RWPE1 (cell line): Measurements from ENCODE around the gene GALNT2.
A peak's percentile ranks its signal among the peaks of the same experiment; 100 is the strongest.

ENCODE experiments used
- CTCF ChIA-PET: fragments of 350-600 bp; sonication (Branson Sonifier 250); formaldehyde crosslinking; extraction: SDS; loops from one replicate; lab custom pipeline; 2021; lab: Yijun Ruan, JAX
- POLR2A ChIA-PET: fragments of 400-600 bp; formaldehyde crosslinking; extraction: SDS; loops from one replicate; lab custom pipeline; 2020; ENCODE audit warnings: antibody characterized with exemption; ENCODE audit not compliant: low non-redundant PET; lab: Yijun Ruan, JAX
- DNase-seq: peaks from one replicate; pipeline ENCODE4 v3.0.0; 2012; ENCODE audit warnings: low spot score
- H3K27ac ChIP-seq: fragments of 450-650 bp; 2 replicates; pipeline ENCODE4 v1.5.1; 2017
- CTCF ChIP-seq: fragments of 450-650 bp; conservative IDR thresholded peaks from 2 replicates; pipeline ENCODE4 v1.5.1; 2017; ENCODE audit warnings: low read depth, mild to moderate bottlenecking

Gene GALNT2

DNA sequence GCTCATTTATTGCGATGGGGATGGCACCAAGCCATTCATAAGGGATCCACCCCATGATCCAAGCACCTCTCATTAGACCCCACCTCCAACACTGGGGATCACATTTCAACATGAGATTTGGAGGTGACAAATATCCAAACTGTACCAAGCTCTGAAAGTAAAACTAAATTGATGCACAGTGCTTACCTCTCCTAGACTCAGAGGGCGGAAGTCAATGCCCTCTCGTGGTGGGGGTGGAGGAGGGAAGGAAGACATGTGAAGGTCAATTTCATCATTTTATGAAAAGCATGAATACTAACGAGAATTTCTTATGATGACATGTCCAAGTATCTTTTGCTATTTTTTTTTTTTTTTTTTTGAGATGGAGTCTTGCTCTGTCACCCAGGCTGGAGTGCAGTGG is 239.1 kb downstream of the GALNT2 start:
- ChIA-PET CTCF (interaction anchor here (1.3 kb wide), 1 partner anchor 591 kb away, joined by 3 read pairs; no protein-coding TSS in a partner anchor), POLR2A (no interaction called here)
- TF ChIP-seq CTCF: no peak
- no peak overlapping the region for H3K27ac ChIP-seq
- no peak for DNase-seq

GRCh38 chr1:230307213-230307612 is 240.2 kb downstream of the GALNT2 start:
- TF ChIP-seq CTCF: no peak
- ChIA-PET CTCF (no interaction called here), POLR2A (no interaction called here)
- H3K27ac ChIP-seq: peak overlapping the region; percentile 44; the same call in 1 of the 2 replicates
- peak; percentile 32 for DNase-seq

DNA sequence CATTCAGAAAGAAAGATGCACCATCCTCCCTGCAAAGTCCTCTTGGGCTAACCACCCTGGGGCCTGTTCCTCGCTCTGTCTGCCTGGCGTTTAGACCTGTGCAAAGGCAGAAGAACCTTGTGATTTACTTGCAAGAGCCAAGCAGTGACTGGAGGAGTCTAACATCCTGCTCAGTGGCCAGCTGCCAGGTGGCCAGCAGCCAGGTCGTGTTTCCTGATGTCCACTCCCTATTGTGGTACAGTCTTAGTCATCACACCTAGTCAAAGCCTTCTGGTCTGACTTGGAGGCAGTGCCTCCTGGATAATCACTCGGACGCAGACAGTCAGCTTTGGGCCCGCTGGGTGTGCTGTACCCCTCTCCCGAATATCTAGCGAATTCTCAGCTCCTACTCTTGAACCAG is 241.0 kb downstream of the GALNT2 start:
- TF ChIP-seq CTCF: no peak
- ChIA-PET POLR2A (no interaction called here), CTCF (interaction anchor here (0.7 kb wide), 1 partner anchor 790 kb away, joined by 3 read pairs; no protein-coding TSS in a partner anchor)
- peak; percentile 69 for DNase-seq
- H3K27ac ChIP-seq: peak overlapping the region; percentile 44

DNA sequence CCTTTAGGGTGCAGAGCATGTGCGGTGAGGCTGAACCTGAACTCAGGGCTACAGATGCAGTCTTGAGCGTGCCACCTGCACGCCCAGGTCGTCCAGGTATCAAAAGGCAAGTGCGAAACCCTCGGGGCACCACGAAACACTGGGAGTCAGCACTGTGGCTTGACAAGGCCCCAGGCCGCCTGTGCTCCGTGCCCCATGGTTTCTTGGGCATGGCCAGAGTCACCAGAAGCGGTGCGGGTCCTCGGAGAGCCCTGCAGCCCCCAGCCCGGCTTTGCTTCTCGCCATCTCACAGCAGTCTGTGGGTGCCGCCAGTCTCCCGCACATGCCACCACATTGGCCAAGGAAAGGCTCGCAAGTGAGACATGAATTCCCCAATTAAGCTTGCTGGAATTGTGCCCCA is 241.8 kb downstream of the GALNT2 start:
- TF ChIP-seq CTCF: no peak
- no peak overlapping the region; the same call in 1 of the 2 replicates for H3K27ac ChIP-seq
- CTCF ChIA-PET: no interaction called here
- DNase-seq: no peak
- POLR2A ChIA-PET: no interaction called here

DNA sequence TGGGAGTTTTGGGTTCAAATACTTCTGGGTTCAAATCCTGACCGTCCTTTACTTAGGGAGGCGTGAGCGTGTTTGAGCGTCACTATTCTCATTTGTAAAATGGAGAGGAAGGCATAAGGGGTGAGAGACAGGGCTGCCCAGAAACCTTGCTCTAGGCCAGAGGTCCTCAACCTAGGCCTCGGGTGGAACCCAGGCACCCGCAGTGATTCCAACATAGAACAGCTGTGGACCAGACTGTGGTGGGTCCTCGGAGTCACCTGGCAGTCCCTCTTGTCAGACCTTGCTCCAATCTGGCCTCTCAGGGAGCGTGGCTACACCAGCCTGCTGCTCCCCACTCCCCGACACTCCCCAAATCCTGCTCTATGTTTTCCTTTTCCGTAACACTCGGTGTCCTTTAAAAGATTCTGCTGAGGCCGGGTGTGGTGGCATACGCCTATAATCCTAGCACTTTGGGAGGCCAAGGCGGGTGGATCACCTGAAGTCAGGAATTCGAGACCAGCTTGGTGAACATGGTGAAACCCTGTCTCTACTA is 242.7 kb downstream of the GALNT2 start:
- TF ChIP-seq CTCF: no peak
- ChIA-PET POLR2A (no interaction called here), CTCF (interaction anchor here (0.6 to 0.7 kb wide), 5 partner anchors 18 to 826 kb away, joined by 3 to 7 read pairs (median 3); no protein-coding TSS in a partner anchor)
- H3K27ac ChIP-seq: no peak overlapping the region
- no peak for DNase-seq

GRCh38 chr1:230310381-230311163 is 243.5 kb downstream of the GALNT2 start:
- H3K27ac ChIP-seq: no peak overlapping the region
- peak; percentile 78 for TF ChIP-seq CTCF
- POLR2A ChIA-PET: no interaction called here
- CTCF ChIA-PET: interaction anchor here (0.6 to 1.5 kb wide), 6 partner anchors 17 to 827 kb away, joined by 3 to 7 read pairs (median 3); no protein-coding TSS in a partner anchor
- DNase-seq: peak; percentile 87
